Measurements from ENCODE around the gene TRIM17. TPM values are rescaled to one million over a fixed set of nuclear protein-coding genes. Genes with fewer than 3 reads are reported as not detected.

TRIM17 gene
- total RNA-seq, 1 donor from 2014 or later: 1.3 TPM

DNA sequence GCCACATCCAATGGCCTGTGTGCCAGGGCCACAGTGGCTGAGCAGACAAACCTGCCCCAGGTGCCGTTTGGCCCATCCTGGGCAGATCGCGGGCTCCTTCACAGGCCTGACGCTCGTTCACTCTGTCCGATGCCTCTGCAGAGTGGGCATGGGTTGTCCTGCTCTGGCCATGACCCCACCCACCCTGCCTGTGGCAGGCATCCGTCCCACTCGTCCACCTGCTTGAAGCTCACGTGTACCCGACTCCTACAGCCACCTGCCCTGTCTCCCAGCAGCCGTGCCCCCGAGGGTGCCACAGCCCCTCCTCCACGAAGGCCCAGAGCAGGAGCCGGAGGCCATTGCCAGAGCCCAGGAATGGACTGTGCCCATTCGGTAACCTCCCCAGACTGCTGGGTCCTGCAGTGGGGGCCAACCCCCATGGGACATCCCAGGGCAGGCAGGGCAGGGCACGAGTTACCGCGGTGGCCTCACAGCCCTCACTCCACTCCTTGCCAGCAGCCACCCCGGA is 51.9 kb downstream of the TRIM17 start:
- Mint-ChIP-seq H3K4me1 (ENCODE audit: unreplicated experiment) (peaks cover 7% of the 10 kb centered on the region), H3K27ac (ENCODE audit: unreplicated experiment) (no peak overlapping the region), H3K9me3 (ENCODE audit: unreplicated experiment) (no peaks in the 10 kb centered on the region), H3K27me3 (ENCODE audit: unreplicated experiment) (no peaks in the 10 kb centered on the region), H3K36me3 (ENCODE audit: unreplicated experiment) (no peaks in the 10 kb centered on the region), H3K4me3 (ENCODE audit: unreplicated experiment) (no peak overlapping the region)
- TF ChIP-seq, protein P1, sequence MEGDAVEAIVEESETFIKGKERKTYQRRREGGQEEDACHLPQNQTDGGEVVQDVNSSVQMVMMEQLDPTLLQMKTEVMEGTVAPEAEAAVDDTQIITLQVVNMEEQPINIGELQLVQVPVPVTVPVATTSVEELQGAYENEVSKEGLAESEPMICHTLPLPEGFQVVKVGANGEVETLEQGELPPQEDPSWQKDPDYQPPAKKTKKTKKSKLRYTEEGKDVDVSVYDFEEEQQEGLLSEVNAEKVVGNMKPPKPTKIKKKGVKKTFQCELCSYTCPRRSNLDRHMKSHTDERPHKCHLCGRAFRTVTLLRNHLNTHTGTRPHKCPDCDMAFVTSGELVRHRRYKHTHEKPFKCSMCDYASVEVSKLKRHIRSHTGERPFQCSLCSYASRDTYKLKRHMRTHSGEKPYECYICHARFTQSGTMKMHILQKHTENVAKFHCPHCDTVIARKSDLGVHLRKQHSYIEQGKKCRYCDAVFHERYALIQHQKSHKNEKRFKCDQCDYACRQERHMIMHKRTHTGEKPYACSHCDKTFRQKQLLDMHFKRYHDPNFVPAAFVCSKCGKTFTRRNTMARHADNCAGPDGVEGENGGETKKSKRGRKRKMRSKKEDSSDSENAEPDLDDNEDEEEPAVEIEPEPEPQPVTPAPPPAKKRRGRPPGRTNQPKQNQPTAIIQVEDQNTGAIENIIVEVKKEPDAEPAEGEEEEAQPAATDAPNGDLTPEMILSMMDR (IDR thresholded peaks at IDR 0.05): no peak
- DNase-seq (ENCODE audit: extremely low spot score, unreplicated experiment): no peak

DNA sequence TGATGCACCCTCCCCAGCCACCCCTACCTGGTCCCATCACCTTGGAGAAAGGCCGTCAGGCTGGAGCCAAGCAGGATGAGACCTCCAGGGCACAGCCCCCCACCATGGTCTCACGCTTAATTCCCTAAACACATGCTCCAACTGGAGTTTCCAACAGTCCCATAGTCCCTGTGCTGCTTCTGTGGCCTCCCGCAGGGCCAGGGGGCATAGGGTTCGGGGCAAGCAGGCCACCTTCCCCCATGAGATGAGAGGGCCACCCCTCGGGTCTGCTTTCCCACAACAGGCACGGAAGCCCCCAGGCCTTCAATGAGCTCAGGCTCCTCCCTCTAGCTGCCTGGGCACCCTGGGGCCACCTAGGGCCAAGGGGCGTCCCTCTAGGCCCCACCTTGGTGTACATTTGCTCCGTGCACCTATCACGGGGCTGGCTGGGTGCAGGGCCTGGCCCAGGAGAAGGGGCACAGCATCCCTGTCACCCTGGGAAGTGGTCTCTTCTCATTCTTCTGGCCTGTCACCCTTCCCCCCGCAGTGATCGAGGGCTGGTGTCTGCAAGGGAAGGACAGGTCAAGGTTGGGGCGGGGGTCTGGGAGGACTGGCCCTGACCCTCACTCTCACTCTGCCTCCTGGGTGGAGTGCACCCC is 52.5 kb downstream of the TRIM17 start:
- no peak for DNase-seq (ENCODE audit: extremely low spot score, unreplicated experiment)
- TF ChIP-seq, protein P1 (IDR thresholded peaks at IDR 0.05): no peak
- Mint-ChIP-seq H3K4me1 (ENCODE audit: unreplicated experiment) (peaks cover 7% of the 10 kb centered on the region), H3K27ac (ENCODE audit: unreplicated experiment) (no peak overlapping the region), H3K9me3 (ENCODE audit: unreplicated experiment) (no peaks in the 10 kb centered on the region), H3K27me3 (ENCODE audit: unreplicated experiment) (no peaks in the 10 kb centered on the region), H3K4me3 (ENCODE audit: unreplicated experiment) (no peak overlapping the region), H3K36me3 (ENCODE audit: unreplicated experiment) (no peaks in the 10 kb centered on the region)

DNA sequence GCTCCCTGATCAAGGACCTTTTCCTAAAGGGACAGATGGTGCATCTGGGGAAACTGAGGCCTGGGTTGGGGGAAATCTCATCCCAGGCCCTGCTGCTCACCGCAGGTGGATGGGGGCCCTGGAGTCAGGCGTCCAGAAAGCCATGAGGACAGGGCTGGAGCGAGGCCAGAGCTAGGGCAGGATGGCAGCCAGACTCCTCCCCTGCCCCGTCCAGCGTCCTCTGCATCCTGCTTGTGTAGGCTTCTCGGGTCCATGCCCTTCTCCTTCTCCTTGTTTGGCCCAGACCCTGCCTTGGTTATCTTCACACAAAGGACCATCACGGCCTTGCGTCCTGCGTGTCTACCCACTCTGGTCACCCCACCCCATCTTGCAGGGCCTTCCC is 53.0 kb downstream of the TRIM17 start:
- DNase-seq (ENCODE audit: extremely low spot score, unreplicated experiment): no peak
- H3K9me3 Mint-ChIP-seq (ENCODE audit: unreplicated experiment): no peaks in the 10 kb centered on the region
- TF ChIP-seq, protein P1 (IDR thresholded peaks at IDR 0.05): no peak
- no peaks in the 10 kb centered on the region for H3K36me3 Mint-ChIP-seq (ENCODE audit: unreplicated experiment)
- H3K27ac Mint-ChIP-seq (ENCODE audit: unreplicated experiment): no peak overlapping the region
- no peaks in the 10 kb centered on the region for H3K27me3 Mint-ChIP-seq (ENCODE audit: unreplicated experiment)
- peaks cover 7% of the 10 kb centered on the region for H3K4me1 Mint-ChIP-seq (ENCODE audit: unreplicated experiment)
- no peak overlapping the region for H3K4me3 Mint-ChIP-seq (ENCODE audit: unreplicated experiment)

DNA sequence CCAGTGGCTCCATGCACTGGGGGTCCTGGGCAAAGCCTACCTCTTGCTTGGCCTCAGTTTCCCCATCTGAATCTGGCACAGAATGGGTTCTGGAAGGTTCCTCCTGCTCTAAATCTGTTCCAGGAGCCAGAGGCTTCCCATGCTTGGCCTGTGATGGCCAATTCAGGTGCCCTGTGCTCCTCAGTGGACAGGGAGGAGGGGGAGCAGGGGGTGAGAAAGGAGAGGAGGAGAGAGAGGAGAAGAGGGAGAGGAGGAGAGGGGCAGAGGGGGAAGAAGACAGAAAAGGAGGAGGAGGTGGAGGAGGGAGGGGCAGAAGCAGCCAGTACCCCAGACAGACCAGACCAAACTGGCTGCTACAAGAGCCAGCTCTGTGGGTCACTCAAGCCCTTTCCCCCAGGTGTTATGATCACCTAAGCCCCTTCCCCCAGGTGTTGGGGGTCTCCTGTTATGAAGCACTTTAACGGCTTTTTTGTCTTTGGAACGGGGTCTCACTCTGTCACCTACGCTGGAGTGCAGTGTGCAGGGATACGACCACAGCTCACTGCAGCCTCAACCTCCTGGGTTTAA is 53.7 kb downstream of the TRIM17 start:
- Mint-ChIP-seq H3K9me3 (ENCODE audit: unreplicated experiment) (no peaks in the 10 kb centered on the region), H3K27me3 (ENCODE audit: unreplicated experiment) (no peaks in the 10 kb centered on the region), H3K4me1 (ENCODE audit: unreplicated experiment) (peaks cover 7% of the 10 kb centered on the region), H3K27ac (ENCODE audit: unreplicated experiment) (no peak overlapping the region), H3K36me3 (ENCODE audit: unreplicated experiment) (no peaks in the 10 kb centered on the region), H3K4me3 (ENCODE audit: unreplicated experiment) (no peak overlapping the region)
- DNase-seq (ENCODE audit: extremely low spot score, unreplicated experiment): no peak
- TF ChIP-seq, protein P1 (IDR thresholded peaks at IDR 0.05): no peak

DNA sequence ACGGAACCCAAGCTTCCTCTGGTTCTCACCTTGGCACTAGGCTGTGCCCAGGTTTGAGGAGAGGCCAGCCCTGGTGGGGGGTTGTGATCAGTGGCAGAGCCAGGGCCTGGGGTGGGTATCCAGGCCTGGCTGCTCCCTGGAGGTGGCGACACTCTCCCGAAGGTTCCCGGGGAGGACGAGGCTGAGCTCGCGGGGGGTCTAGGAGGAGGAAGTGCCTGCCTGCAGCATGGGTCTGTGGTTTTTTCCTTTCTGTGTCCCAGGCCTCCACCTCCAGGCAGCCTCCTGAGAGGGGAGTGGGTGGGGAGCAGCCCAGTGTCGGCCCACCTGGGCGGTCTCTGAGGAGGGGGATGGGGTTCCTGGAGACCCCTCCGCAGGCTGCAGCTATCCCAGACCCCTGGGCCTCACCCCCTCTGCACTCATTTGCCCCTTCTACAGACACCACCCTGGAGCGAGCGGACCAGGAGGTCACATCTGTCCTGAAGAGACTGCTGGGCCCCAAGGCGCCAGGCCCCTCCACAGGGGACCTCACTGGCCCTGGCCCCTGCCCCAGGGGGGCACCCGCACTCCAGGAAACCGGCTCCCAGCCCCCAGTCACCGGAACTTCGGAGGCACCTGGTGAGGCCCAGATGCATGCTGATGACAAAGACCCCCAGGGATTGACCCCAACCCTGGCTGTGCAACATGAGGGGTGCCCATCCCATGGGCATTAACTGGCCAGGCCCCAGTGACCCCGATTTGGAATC is 54.3 kb downstream of the TRIM17 start:
- Mint-ChIP-seq H3K4me1 (ENCODE audit: unreplicated experiment) (peaks cover 7% of the 10 kb centered on the region), H3K27me3 (ENCODE audit: unreplicated experiment) (no peaks in the 10 kb centered on the region), H3K27ac (ENCODE audit: unreplicated experiment) (no peak overlapping the region), H3K36me3 (ENCODE audit: unreplicated experiment) (no peaks in the 10 kb centered on the region), H3K9me3 (ENCODE audit: unreplicated experiment) (no peaks in the 10 kb centered on the region), H3K4me3 (ENCODE audit: unreplicated experiment) (no peak overlapping the region)
- TF ChIP-seq, protein P1 (IDR thresholded peaks at IDR 0.05): no peak
- no peak for DNase-seq (ENCODE audit: extremely low spot score, unreplicated experiment)
